Spleen (tissue), 11 donors: ENCODE measurements around the gene MSI2. TPM values are rescaled to one million over a fixed set of nuclear protein-coding genes. Genes with fewer than 3 reads are reported as not detected.

Experiments used
- DNase-seq: peaks from one replicate; pipeline ENCODE4 v3.0.0-alpha.2; 2020
- H3K27ac ChIP-seq, 8 donors: fragments of 200-600 bp; sonication (generic) in 7 of 8; 1 replicate in 4 of 8; 2 replicates in 4 of 8; pipeline versions ENCODE4 v1.5.0 to v1.8.0; 2016 to 2021; ENCODE audit warnings: inconsistent platforms in 4 of 8, mild to moderate bottlenecking in 4 of 8, moderate library complexity in 1 of 8
- H3K27me3 ChIP-seq, 7 donors: fragments of 200-600 bp; sonication (generic) in 6 of 7; replicated peaks in 1 of 7; 1 replicate in 4 of 7; 2 replicates in 3 of 7; pipeline versions ENCODE4 v1.5.0 to v1.8.0; 2016 to 2021; ENCODE audit warnings: inconsistent platforms in 3 of 7, mild to moderate bottlenecking in 1 of 7
- H3K36me3 ChIP-seq, 6 donors: fragments of 200-600 bp; sonication (generic) in 5 of 6; 1 replicate in 4 of 6; 2 replicates in 2 of 6; pipeline versions ENCODE4 v1.5.0 to v1.8.0; 2016 to 2021; ENCODE audit warnings: inconsistent platforms in 2 of 6
- H3K4me1 ChIP-seq, 6 donors: fragments of 200-600 bp; sonication (generic) in 5 of 6; 1 replicate in 3 of 6; 2 replicates in 3 of 6; pipeline versions ENCODE4 v1.5.0 to v1.8.0; 2016 to 2021; ENCODE audit warnings: inconsistent platforms in 3 of 6
- H3K4me3 ChIP-seq, 8 donors: fragments of 200-600 bp; sonication (generic) in 7 of 8; 1 replicate in 4 of 8; 2 replicates in 4 of 8; pipeline versions ENCODE4 v1.5.0 to v1.8.0; 2016 to 2021; ENCODE audit warnings: inconsistent platforms in 4 of 8, mild to moderate bottlenecking in 4 of 8, moderate library complexity in 2 of 8
- H3K9me3 ChIP-seq, 8 donors: fragments of 200-600 bp; sonication (generic) in 7 of 8; 1 replicate in 4 of 8; 2 replicates in 4 of 8; pipeline versions ENCODE4 v1.5.0 to v1.8.0; 2016 to 2021; ENCODE audit warnings: inconsistent platforms in 4 of 8
- CTCF ChIP-seq, 11 experiments: fragments of 200-600 bp in 7 of 11; fragments of 450-650 bp in 4 of 11; sonication (generic) in 4 of 11; IDR thresholded peaks in 8 of 11; conservative IDR thresholded peaks in 3 of 11; 1 replicate in 7 of 11; 2 replicates in 4 of 11; pipeline versions ENCODE4 v1.4.0 to v1.8.0; 2016 to 2021; ENCODE audit warnings: antibody characterized with exemption in 11 of 11, inconsistent platforms in 4 of 11, mild to moderate bottlenecking in 1 of 11
- POLR2A ChIP-seq, 3 donors: fragments of 450-650 bp; IDR thresholded peaks; one replicate each; pipeline ENCODE4 v1.5.1; 2017; ENCODE audit warnings: antibody characterized with exemption in 3 of 3, mild to moderate bottlenecking in 1 of 3
- POLR2AphosphoS5 ChIP-seq, 3 donors: sonication (generic); formaldehyde crosslinking; IDR thresholded peaks; one replicate each; pipeline ENCODE4 v1.5.1; 2017; ENCODE audit warnings: antibody characterized with exemption in 3 of 3
- WGBS, 5 donors: extraction: QIAGEN DNeasy Blood & Tissue Kit in 3 of 5; methylation state at CpG; one replicate each; pipeline versions ENCODE4 v1.1.5 to v1.1.7; 2013 to 2018; 5-methylcytosine and 5-hydroxymethylcytosine counted together
- intact Hi-C: fragments of 100-400 bp; cut with DNase I; formaldehyde crosslinking; loops from one replicate; pipeline ENCODE4 v1.15.0; 2023; ENCODE audit warnings: low total_unique reads
- polyA plus RNA-seq, 3 donors: library from polyadenylated mRNA; stranded (reverse); fragments of 200-250 nt; gene quantifications; one replicate each; pipeline ENCODE4 v1.2.1, GENCODE V29; 2013
- total RNA-seq, 7 donors: library from RNA; depleted of rRNA in 3 of 7; stranded (reverse); fragments of >200 nt in 3 of 7; fragmentation: NEBNext Ultra II Directional in 4 of 7; extraction: Animal tissue kit (Norgen Biotek cat#: 25700) in 4 of 7; gene quantifications; one replicate each; pipeline versions ENCODE4 v1.1.0 to v1.2.1, GENCODE V29; 2016 to 2021
- donor health status: healthy with polysubstance abuse.
- donor health status: DM: no; HTN: no; CAD: no; lungs with moderate emphysema.
- donor health status: DM: no; HTN: no; CAD: no.
- donor health status: Bipolar disorder and iron deficiency.
- donor health status: healthy.
- donor health status: DM: no; HTN: no; CAD: no.
- donor health status: DM: yes; HTN: yes; CAD: no.

MSI2 gene
- total and polyA plus RNA-seq, 10 donors: 9.8 to 131 (median 64.7) TPM

- Histone ChIP-seq H3K27ac (no peak overlapping the region), H3K27me3 (no peaks in the 10 kb centered on the region), H3K9me3 (no peaks in the 10 kb centered on the region), H3K4me3 (no peak overlapping the region), H3K36me3 (peaks cover 0 to 6% (median 0%) of the 10 kb centered on the region in 6 donors), H3K4me1 (peaks cover 5 to 89% (median 52%) of the 10 kb centered on the region in 6 donors)
- no peak for DNase-seq
- intact Hi-C loops: no loop called here
- 69 to 89% (median 83%) methylated on average over 4 to 5 of the region's 5 CpGs for WGBS, 5 donors
- no peak for TF ChIP-seq POLR2AphosphoS5 (IDR thresholded peaks at IDR 0.05)
- no peak for TF ChIP-seq CTCF (IDR thresholded peaks at IDR 0.05 in 8 of 11, conservative IDR thresholded peaks at IDR 0.05 in 3 of 11)
- TF ChIP-seq POLR2A (IDR thresholded peaks at IDR 0.05): no peak
Measured at GRCh38 chr17:57533684-57534305, 277.5 kb downstream of the MSI2 start.

- Histone ChIP-seq H3K9me3 (no peaks in the 10 kb centered on the region), H3K4me3 (no peak overlapping the region), H3K4me1 (peaks cover 7 to 91% (median 54%) of the 10 kb centered on the region in 6 donors), H3K36me3 (peaks cover 0 to 5% (median 0%) of the 10 kb centered on the region in 6 donors), H3K27me3 (no peaks in the 10 kb centered on the region), H3K27ac (peak overlapping the region in 3 of 8 donors; percentile 2 to 33 (median 15))
- WGBS, 5 donors: 76 to 96% (median 84%) methylated on average over 3 to 4 of the region's 4 CpGs
- DNase-seq: no peak
- intact Hi-C loops: no loop called here
- TF ChIP-seq CTCF (IDR thresholded peaks at IDR 0.05 in 8 of 11, conservative IDR thresholded peaks at IDR 0.05 in 3 of 11) (no peak), POLR2A (IDR thresholded peaks at IDR 0.05) (no peak), POLR2AphosphoS5 (IDR thresholded peaks at IDR 0.05) (no peak)
Measured at GRCh38 chr17:57534863-57535248, 278.5 kb downstream of the MSI2 start.

GRCh38 chr17:57535249-57535966, 279.1 kb downstream of the MSI2 start:
- Histone ChIP-seq H3K4me3 (no peak overlapping the region), H3K36me3 (peaks cover 0 to 5% (median 0%) of the 10 kb centered on the region in 6 donors), H3K27me3 (no peaks in the 10 kb centered on the region), H3K4me1 (peaks cover 7 to 87% (median 49%) of the 10 kb centered on the region in 6 donors), H3K9me3 (no peaks in the 10 kb centered on the region), H3K27ac (peak overlapping the region in 3 of 8 donors; percentile 2 to 33 (median 15))
- intact Hi-C loops: no loop called here
- peak in 1 of 3 donors; percentile 19 for TF ChIP-seq POLR2AphosphoS5 (IDR thresholded peaks at IDR 0.05)
- TF ChIP-seq POLR2A (IDR thresholded peaks at IDR 0.05): no peak
- WGBS, 5 donors: 69 to 86% (median 81%) methylated on average over 6 of the region's 6 CpGs
- DNase-seq: no peak

- DNase-seq: no peak
- intact Hi-C loops: no loop called here
- Histone ChIP-seq H3K36me3 (peaks cover 0 to 5% (median 0%) of the 10 kb centered on the region in 6 donors), H3K27me3 (no peaks in the 10 kb centered on the region), H3K4me3 (no peak overlapping the region), H3K27ac (peak overlapping the region in 1 of 8 donors; percentile 75), H3K9me3 (no peaks in the 10 kb centered on the region), H3K4me1 (peaks cover 7 to 78% (median 44%) of the 10 kb centered on the region in 6 donors)
- TF ChIP-seq POLR2A (IDR thresholded peaks at IDR 0.05) (no peak), CTCF (IDR thresholded peaks at IDR 0.05 in 8 of 11, conservative IDR thresholded peaks at IDR 0.05 in 3 of 11) (no peak), POLR2AphosphoS5 (IDR thresholded peaks at IDR 0.05) (no peak)
- 77 to 88% (median 85%) methylated on average over 4 of the region's 4 CpGs for WGBS, 5 donors
Measured at GRCh38 chr17:57536289-57536688, 280.0 kb downstream of the MSI2 start.
